Stimulated activated CD8-positive, alpha-beta memory T cell treated with anti-CD3 and anti-CD28 coated beads, Interleukin-4, amount 100 ng/mL, for 48 hours (primary cell): ENCODE data around the gene OR2V2.
"Not testable (repeated sequence)": the region's sequence is repeated elsewhere in the genome, so short reads cannot be mapped to it uniquely, and the experiment has no call there.

Experiments
- DNase-seq: peaks from one replicate; pipeline ENCODE4 v3.0.0-alpha.2; 2020

Gene OR2V2, protein sequence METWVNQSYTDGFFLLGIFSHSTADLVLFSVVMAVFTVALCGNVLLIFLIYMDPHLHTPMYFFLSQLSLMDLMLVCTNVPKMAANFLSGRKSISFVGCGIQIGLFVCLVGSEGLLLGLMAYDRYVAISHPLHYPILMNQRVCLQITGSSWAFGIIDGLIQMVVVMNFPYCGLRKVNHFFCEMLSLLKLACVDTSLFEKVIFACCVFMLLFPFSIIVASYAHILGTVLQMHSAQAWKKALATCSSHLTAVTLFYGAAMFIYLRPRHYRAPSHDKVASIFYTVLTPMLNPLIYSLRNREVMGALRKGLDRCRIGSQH

GRCh38 chr5:181146927-181147636, at the start of gene OR2V2:
OR2V2 (plus strand) TSS chr5:181147586; CDS start chr5:181154943, 7,357 bp downstream.
- DNase-seq: not testable (repeated sequence)

DNA sequence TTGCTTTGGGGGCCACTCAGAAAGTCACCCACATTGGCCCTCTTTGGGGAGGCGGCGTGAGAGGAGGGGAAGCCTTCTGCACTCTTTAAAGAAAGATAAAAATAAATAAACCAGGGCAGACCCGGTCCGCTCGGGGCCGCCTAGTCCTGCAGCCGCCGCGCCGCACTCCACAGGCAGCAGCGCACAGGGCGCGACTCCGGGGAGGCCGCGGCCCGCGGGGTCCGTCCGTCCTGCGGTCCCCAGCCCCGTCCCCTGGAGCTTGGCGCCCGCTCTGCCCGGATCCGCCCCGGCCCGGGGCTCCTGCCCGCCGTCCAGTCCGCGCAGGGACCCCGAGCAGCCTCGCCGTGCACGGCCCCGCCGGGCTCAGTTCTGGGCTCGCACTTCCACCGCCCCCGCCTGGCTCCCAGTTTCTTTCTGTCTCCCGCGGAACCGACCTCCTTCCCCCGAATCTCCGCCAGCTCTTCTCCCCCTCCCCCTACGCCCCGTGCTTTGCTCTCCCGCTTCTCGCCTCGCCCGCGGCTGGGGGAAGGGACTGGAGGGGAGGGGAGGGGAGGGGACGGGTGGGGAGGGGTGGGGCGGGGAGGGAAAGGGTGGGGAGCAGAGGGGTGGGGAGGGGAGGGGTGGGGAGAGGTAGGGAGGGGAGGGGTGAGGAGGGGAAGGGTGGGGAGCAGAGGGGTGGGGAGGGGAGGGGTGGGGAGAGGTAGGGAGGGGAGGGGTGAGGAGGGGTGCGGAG, 49.5 kb upstream of the OR2V2 start:
- not testable (repeated sequence) for DNase-seq

GRCh38 chr5:181098762-181099601, 48.4 kb upstream of the OR2V2 start:
- no peak for DNase-seq

GRCh38 chr5:181099602-181100086, 47.7 kb upstream of the OR2V2 start:
- no peak for DNase-seq

GRCh38 chr5:181100121-181100875, 47.1 kb upstream of the OR2V2 start:
- no peak for DNase-seq

DNA sequence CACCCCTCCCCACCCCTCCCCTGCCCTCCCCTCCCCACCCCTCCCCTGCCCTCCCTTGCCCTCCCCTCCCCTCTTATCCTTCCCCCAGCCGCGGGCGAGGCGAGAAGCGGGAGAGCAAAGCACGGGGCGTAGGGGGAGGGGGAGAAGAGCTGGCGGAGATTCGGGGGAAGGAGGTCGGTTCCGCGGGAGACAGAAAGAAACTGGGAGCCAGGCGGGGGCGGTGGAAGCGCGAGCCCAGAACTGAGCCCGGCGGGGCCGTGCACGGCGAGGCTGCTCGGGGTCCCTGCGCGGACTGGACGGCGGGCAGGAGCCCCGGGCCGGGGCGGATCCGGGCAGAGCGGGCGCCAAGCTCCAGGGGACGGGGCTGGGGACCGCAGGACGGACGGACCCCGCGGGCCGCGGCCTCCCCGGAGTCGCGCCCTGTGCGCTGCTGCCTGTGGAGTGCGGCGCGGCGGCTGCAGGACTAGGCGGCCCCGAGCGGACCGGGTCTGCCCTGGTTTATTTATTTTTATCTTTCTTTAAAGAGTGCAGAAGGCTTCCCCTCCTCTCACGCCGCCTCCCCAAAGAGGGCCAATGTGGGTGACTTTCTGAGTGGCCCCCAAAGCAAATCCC, 46.2 kb upstream of the OR2V2 start:
- DNase-seq: not testable (repeated sequence)

DNA sequence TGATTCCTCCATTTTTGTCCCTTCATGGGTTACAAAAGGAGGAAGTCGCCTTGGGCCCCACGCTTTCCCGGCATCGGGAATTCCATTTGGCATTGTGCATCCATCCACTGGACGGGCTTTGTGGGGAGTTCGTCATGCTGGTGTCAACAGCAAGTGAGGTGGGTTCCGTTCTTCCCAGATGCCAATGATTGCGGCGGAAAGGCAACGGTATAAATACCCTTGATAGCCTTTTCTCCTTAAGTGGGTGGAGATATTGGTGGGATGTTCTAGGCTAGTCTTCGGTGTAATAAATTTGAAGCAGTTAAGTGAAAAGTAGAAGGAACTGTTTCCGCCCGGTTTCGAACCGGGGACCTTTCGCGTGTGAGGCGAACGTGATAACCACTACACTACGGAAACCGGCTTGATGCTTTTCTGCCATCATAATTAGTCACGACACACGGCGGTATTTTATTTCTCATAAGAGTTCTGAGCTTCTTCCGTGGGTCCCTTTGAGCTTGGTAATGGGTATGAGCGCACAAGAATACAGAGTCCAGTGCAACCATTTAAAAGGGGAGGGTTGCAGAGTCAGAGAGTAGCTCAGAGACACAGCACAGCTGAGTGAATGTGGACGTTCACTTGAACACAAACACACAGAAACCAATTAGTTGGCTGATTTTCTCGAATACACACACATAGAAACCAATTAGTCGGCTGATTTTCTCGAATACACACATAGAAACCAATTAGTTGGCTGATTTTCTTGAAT, 45.3 kb upstream of the OR2V2 start:
- not testable (repeated sequence) for DNase-seq

GRCh38 chr5:181104259-181104568, 43.2 kb upstream of the OR2V2 start:
- not testable (repeated sequence) for DNase-seq

DNA sequence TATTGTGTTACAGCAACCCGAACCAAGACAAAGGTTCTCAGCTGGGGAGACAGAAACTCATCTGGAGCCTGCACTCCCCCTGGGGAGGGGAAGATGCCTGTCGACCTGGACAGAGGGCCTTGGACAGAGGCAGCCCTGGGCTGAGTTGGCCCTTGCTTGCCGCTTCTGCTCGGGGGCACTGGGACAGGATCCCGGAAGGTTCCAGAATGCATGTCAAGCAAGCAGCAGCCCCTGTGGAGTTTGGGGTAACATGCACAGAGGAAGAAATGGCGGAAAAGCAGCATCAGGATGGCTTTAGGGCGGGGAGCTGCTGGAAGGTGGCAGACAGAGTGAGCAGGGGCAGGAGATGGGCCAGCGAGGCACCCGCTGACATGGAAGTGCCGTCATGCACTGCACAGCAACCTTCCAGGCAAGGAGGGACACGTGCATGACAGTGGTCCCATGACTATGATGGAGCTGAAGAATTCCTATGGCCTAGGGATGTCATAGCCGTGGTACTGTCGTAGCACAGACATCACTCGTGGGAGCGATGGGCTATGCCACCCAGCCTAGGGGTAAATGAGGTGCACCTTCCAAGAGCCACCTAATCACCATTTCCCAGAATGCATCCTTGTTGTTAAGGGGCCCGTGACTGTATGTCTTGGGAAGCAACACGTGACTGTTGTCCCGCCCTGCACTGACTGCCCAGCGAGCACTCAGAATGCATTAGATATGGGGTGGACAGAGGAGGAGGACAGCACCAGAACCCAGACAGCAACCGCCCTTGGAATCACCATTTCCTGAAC, 42.6 kb upstream of the OR2V2 start:
- not testable (repeated sequence) for DNase-seq

DNA sequence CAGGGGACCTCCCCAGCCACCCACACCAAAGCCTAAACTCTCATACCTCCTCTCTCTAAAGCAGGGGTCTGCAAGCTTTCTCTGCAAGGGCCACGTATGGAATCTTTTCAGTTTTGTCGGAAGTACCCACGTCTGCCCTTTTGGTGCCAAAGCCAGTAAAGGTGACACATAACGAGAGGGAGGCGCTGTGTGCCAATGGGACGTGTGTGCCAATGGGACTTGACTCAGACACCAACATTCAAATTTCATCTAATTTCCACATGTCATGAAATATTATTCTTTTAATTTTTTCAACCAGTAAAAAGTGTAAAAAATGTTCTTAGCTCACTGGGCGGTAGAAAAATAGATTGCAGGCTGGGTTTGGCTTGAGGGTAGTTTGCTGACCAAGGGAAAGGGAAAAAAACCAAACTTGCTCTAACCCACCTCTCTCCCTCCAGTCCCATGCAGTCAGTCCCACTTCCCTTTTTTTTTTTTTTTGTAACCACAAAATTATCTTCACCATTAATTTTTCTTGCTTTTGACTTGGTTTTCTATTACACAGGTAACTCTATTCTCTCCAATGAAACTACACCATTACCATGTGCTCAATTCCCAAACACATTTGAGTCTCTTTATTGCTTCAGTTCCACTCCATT, 41.9 kb upstream of the OR2V2 start:
- DNase-seq: no peak

GRCh38 chr5:181107699-181108098, 39.7 kb upstream of the OR2V2 start:
- no peak for DNase-seq

GRCh38 chr5:181108578-181109165, 38.7 kb upstream of the OR2V2 start:
- DNase-seq: no peak

- DNase-seq: no peak
Measured at GRCh38 chr5:181109489-181110013, 37.8 kb upstream of the OR2V2 start.

- DNase-seq: no peak
Measured at GRCh38 chr5:181111010-181111409, 36.4 kb upstream of the OR2V2 start.

GRCh38 chr5:181112476-181112875, 34.9 kb upstream of the OR2V2 start:
- no peak for DNase-seq

DNA sequence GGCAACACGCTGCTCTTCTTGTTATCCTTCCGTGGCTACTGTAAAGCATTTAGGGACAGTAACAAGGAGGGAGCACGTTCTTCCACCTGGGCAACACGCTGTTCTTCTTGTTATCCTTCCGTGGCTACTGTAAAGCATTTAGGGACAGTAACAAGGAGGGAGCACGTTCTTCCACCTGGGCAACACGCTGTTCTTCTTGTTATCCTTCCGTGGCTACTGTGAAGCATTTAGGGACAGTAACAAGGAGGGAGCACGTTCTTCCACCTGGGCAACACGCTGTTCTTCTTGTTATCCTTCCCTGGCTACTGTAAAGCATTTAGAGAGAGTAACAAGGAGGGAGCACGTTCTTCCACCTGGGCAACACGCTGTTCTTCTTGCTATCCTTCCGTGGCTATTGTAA, 33.8 kb upstream of the OR2V2 start:
- DNase-seq: not testable (repeated sequence)

DNA sequence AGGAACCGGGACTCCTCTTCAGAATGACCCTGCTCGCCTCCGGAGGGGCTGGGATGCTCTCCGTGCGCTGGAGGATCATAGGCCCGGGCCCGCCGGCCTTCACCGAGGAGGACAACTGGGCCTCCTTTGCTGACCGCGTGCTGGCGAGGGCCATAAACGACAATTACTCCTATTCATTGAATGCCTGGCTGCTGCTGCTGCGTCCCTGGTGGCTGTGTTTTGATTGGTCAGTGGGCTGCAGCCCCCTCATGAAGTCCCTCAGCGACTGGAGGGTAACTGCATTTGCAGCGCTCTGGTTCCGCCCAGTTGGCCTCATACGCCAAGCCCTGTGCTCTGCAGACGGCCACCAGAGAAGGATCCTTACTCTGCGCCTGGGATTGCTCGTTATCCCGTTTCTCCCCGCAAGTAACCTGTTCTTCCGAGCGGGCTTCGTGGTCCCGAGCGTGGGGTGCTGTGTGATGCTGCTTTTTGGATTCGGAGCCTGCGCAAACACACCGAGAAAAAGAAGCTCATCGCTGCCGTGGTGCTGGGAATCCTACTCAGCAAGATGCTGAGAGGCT, 33.0 kb upstream of the OR2V2 start:
- no peak for DNase-seq
